GM19438 (cell line): ENCODE results near the gene SLC34A3.
"Not testable (repeated sequence)": the region's sequence is repeated elsewhere in the genome, so short reads cannot be mapped to it uniquely, and the experiment has no call there.

Experiments
- ATAC-seq: cut with Tn5 transposase; IDR thresholded peaks from one replicate; pipeline ENCODE4 v1.9.1; 2021; ENCODE audit warnings: low read depth; ENCODE audit not compliant: unreplicated experiment

The SLC34A3 gene

DNA sequence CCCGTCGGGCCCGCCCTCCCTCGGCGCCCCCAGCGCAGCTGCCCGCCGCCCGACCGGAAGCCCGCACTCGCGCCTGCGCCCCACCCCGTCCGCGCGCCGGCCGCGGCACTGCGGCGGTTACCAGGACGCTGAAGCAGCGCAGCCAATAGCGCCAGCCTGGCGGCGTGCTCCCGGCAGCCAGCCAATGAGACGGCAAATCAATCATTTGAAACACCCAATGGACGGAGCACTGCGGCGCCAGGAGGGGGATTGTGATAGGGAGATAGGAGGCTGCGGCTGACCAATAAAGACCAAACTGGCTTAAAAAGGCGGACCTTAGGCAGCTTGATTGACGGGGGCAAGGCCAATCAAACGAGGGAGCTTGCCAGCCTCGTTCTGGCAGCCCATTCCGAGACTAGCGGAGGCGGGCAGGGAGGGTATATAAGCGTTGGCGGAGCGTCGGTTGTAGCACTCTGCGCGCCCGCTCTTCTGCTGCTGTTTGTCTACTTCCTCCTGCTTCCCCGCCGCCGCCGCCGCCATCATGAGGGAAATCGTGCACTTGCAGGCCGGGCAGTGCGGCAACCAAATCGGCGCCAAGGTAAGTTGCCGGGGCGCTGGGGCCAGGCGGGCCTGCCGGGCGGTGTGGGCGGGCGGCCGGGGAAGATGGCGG lies 10.3 kb downstream of the SLC34A3 start, which contains the start of gene TUBB4B:
Gene TUBB4B (plus strand): TSS at position 447 of the 649 bp plus-strand sequence. CDS start 74 bp downstream, at position 521.
- peak; percentile 62 for ATAC-seq

GRCh38 chr9:137241490-137242268 lies 11.0 kb downstream of the SLC34A3 start:
- ATAC-seq: peak; percentile 8

- ATAC-seq: no peak
These were observed 11.8 kb downstream of the SLC34A3 start for GRCh38 chr9:137242269-137243203.

GRCh38 chr9:137243266-137243625 lies 12.5 kb downstream of the SLC34A3 start:
- ATAC-seq: not testable (repeated sequence)

GRCh38 chr9:137243626-137244485 lies 13.2 kb downstream of the SLC34A3 start:
- ATAC-seq: no peak

- ATAC-seq: no peak
These were observed 14.1 kb downstream of the SLC34A3 start for GRCh38 chr9:137244486-137245449.

DNA sequence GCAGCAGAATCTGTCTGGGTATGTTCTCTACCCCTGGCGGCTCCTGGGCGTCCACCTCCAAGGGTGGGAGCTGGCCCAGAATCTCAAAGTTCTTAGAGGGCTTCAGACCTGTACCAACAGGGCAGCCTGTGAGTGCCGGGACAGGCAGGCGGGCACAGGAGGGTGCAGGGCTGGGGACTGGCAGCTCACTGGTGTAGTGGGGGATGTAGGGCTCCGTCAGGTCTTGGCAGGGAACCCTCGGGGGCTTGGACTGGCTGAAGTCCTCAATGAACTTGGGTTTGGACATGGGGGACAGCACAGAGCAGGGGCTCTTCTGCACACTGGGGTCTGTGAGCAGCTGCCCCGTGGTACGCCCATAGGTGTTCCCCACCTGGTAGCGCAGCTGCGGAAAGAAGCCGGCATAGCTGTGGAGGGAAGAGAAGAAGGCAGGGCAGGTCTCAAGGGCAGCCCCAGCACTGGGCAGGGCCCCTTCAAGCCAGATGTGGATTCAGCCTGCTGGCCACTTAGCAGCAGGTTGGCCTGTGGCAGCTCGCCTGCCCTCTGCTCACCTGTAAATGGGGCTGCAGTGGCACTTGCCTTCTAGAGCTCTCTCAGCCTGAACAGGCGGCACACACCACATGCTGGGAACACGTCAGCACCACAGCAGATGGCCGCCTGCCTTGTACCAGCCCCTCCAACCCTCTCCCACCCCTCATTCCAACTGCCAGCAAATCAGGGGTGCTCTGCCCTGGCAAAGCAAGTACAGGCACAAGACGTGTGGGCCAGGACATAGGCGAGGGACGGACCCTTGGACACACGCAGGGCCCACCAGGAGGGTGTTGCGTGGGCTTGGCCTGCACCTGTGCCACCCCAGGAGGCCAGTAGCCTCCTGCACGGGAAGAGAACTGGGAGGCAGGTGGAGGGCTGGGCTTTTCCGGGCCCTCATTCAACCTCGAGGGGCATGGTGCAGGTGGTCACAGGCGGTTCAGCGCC lies 15.0 kb downstream of the SLC34A3 start:
- ATAC-seq: no peak

DNA sequence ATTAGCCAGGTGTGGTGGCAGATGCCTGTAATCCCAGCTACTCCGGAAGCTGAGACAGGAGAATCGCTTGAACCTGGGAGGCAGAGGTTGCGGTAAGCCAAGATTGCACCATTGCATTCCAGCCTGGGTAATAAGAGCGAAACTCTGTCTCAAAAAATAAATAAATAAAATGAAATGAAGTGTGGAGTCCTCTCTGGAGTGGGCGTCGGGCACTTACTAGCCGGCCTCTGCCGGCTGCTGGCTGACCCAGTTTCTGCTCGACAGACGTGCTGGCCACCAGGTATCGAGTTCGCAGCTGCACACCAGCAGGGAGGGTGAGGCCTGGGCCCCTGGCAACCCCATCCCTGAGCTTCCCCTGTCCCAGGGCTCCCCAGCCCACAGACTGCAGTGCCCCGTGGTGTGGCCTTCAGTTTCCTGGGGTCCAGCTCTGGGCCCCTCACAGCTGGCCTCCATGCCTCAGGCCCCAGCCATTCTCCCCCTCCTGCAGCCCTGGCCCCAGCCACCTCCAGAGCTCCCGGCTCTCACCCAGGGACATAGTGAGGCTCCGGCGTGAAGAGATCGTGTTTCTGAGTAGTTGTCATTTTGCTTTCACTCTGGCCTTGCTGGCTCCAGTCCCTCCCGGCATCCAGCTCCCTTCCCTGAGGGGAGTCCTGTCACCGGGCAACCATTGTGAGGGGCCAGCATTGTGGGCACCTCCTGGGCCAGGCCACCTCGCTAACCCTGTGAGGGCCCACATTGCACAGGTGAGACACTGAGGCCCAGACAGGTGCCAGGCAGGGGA lies 16.6 kb downstream of the SLC34A3 start:
- ATAC-seq: no peak

DNA sequence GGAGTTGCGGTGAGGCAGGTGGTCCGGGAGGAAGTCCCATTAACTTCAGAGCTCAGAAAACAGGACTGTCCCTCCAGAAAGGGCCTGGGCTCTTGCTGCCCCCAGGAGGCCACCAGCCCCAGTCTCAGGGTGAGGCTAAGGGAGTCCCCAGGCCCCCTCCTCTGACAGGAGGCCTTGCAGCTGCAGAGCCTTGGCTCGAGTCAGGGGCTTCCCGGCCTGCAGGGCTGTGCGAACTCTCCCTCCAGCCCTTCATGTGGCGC lies 17.1 kb downstream of the SLC34A3 start:
- no peak for ATAC-seq

GRCh38 chr9:137250329-137251193 lies 19.9 kb downstream of the SLC34A3 start:
- ATAC-seq: no peak

- no peak for ATAC-seq
These were observed 20.4 kb downstream of the SLC34A3 start, which contains the start of gene STPG3 for GRCh38 chr9:137251194-137251461. TSS of gene STPG3 (plus strand) at chr9:137251286. CDS start at chr9:137251287, 1 bp downstream.

DNA sequence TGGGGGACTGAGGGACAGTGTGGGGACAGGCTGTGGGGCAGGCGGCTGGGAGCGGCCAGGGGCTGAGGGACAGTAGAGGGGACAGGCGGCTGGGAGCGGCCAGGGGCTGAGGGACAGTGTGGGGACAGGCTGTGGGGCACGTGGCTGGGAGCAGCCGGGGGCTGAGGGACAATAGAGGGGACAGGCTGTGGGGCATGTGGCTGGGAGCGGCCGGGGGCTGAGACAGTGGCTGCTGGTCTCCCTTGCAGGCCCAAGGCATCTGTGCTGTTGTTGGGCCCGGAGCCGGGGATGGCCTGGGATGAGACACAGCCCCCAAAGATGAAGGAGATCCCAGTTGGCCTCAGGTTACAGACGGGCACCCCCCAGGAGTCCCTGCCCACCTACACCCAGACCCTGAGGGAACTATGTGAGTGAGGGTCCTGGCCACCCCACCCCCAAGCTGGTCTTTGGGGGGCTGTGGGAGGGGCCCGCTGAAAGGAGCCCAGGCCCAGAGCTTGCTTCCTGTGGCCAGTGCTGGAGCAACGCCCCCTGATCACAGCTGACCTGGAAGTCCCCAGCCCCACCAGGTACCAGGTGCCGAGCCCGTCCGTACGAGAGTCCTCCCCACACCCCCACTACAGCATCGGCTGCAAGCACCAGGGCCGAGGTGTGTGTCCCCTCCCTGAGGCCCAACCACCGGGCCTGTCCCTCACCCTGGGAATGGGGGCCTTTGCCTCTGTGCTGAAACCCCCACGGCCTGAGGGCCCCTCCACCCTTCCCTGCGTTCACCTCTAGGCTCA lies 21.0 kb downstream of the SLC34A3 start:
- no peak for ATAC-seq

DNA sequence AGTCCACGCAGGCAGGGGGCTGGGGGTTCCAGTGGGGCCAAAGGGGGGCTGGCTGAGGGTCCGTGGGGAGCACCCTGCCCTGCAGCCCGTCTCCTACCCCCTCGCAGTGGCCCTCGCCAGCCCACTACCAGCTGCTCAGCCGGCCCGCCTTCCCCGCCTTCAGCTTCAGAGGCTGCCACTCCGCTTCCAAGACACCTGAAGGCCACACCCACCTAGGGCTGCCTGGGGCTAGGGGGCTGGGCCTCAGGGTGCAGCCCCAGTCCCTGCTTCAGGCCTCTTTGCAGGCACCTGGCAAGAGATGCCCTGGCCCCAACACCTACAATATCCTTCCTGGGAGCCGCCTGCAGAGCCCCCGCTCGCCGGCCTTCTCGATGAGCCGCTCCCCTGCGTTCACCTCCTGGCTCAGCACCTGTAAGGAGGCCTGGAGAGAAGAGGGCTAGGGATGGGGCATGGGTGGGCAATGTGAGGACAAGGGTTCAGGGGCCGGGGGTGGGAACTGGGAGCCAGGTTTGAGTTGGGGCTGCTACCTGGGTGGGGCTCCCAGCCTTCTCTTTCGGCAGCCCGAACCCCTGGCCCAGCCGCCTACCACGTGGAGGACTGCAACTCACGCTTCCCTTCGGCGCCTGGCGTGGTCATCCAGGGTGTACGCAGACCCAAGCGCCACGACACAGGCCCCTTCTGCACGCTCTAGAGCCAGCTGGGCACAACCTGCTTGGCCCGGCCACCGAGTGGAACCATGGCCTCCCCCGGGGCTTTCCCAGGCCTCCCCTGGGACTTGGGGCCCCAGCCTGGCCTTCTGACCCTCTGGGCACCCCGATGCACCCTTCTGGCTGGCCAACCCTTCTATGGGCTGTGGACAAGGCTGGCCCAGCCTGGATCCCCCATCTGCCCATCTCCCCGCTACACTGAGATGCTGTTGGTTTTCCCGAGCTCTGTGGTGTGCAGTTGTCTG lies 22.1 kb downstream of the SLC34A3 start:
- ATAC-seq: no peak

- no peak for ATAC-seq
These were observed 23.3 kb downstream of the SLC34A3 start for GRCh38 chr9:137253717-137254623.
